Measurements from ENCODE around the gene FLVCR2. TPM values are rescaled to one million over a fixed set of nuclear protein-coding genes. Genes with fewer than 3 reads are reported as not detected.

Gene FLVCR2
- total RNA-seq, 4 donors from 2014 or later = 11.5 to 21.8 (median 12.3) TPM

- TF ChIP-seq CTCF (IDR thresholded peaks at IDR 0.05; ENCODE audit: low read depth) = no peak
Measured at GRCh38 chr14:75654127-75654732, 75.8 kb downstream of the FLVCR2 start.

GRCh38 chr14:75655235-75655634 lies 76.8 kb downstream of the FLVCR2 start:
- no peak for TF ChIP-seq CTCF (IDR thresholded peaks at IDR 0.05; ENCODE audit: low read depth)

GRCh38 chr14:75657331-75657730 lies 78.9 kb downstream of the FLVCR2 start:
- no peak for TF ChIP-seq CTCF (IDR thresholded peaks at IDR 0.05; ENCODE audit: low read depth)

GRCh38 chr14:75658957-75659356 lies 80.5 kb downstream of the FLVCR2 start:
- no peak for TF ChIP-seq CTCF (IDR thresholded peaks at IDR 0.05; ENCODE audit: low read depth)

- no peak for TF ChIP-seq CTCF (IDR thresholded peaks at IDR 0.05; ENCODE audit: low read depth)
Measured at GRCh38 chr14:75660238-75660629, 81.8 kb downstream of the FLVCR2 start.

GRCh38 chr14:75660630-75661498 lies 82.4 kb downstream of the FLVCR2 start, which contains the start of the genes ERG28 and TTLL5:
Gene ERG28 (minus strand): TSS chr14:75660876. CDS start chr14:75657502, 3,374 bp downstream.
Gene TTLL5 (plus strand): TSS chr14:75661246. CDS start chr14:75663150, 1,904 bp downstream.
- TF ChIP-seq CTCF (IDR thresholded peaks at IDR 0.05; ENCODE audit: low read depth) = no peak

- no peak for TF ChIP-seq CTCF (IDR thresholded peaks at IDR 0.05; ENCODE audit: low read depth)
Measured at GRCh38 chr14:75661499-75661814, 83.0 kb downstream of the FLVCR2 start.
